COLO668 (cell line): Measurements from ENCODE around the gene HSPA12B.

Experiments
- DNase-seq: peaks from one replicate; lab custom pipeline; 2025; ENCODE audit not compliant: unreplicated experiment; lab: John Stamatoyannopoulos, UW

HSPA12B gene

GRCh38 chr20:3702611-3703391, 29.7 kb upstream of the HSPA12B start:
- DNase-seq = no peak

- no peak for DNase-seq
These were observed 28.4 kb upstream of the HSPA12B start for GRCh38 chr20:3704087-3704486.

- no peak for DNase-seq
These were observed 27.0 kb upstream of the HSPA12B start for GRCh38 chr20:3705491-3705969.

- DNase-seq = no peak
These were observed 26.3 kb upstream of the HSPA12B start for GRCh38 chr20:3705970-3706739.

GRCh38 chr20:3706774-3707507, 25.5 kb upstream of the HSPA12B start:
- DNase-seq = no peak

GRCh38 chr20:3707508-3707899, 25.0 kb upstream of the HSPA12B start:
- DNase-seq = no peak

- DNase-seq = peak; percentile 24
These were observed 22.4 kb upstream of the HSPA12B start for GRCh38 chr20:3710011-3710466.

GRCh38 chr20:3710703-3711483, 21.6 kb upstream of the HSPA12B start:
- DNase-seq = peak; percentile 58

GRCh38 chr20:3711484-3711941, 21.0 kb upstream of the HSPA12B start:
- no peak for DNase-seq

- no peak for DNase-seq
These were observed 20.1 kb upstream of the HSPA12B start, which contains the start of gene SIGLEC1 for GRCh38 chr20:3712279-3712873. Gene SIGLEC1 (minus strand): TSS chr20:3712600. CDS start chr20:3707128, 5,472 bp downstream.

- DNase-seq = no peak
These were observed 18.4 kb upstream of the HSPA12B start for GRCh38 chr20:3714092-3714491.

- DNase-seq = peak; percentile 42
These were observed 16.2 kb upstream of the HSPA12B start for GRCh38 chr20:3716195-3716834.

GRCh38 chr20:3719046-3719445, 13.4 kb upstream of the HSPA12B start:
- no peak for DNase-seq

- no peak for DNase-seq
These were observed 12.4 kb upstream of the HSPA12B start for GRCh38 chr20:3720068-3720467.

- DNase-seq = no peak
These were observed 11.9 kb upstream of the HSPA12B start for GRCh38 chr20:3720626-3721025.

GRCh38 chr20:3721912-3722311, 10.6 kb upstream of the HSPA12B start:
- no peak for DNase-seq

- no peak for DNase-seq
These were observed 9.2 kb upstream of the HSPA12B start for GRCh38 chr20:3723284-3723683.

GRCh38 chr20:3724356-3724755, 8.1 kb upstream of the HSPA12B start:
- no peak for DNase-seq

- no peak for DNase-seq
These were observed 5.0 kb upstream of the HSPA12B start for GRCh38 chr20:3727401-3728021.
